Activated T-cell treated with anti-CD3 and anti-CD28 coated beads, Interleukin-2, amount 50 U/mL, for 48 hours (primary cell): ENCODE measurements around the gene GLIPR2.
"Not testable (repeated sequence)": the region's sequence is repeated elsewhere in the genome, so short reads cannot be mapped to it uniquely, and the experiment has no call there.

Experiments used
- DNase-seq, 2 experiments: peaks; one replicate each; pipeline ENCODE4 v3.0.0-alpha.2; 2020

The GLIPR2 gene

GRCh38 chr9:36136272-36136893 lies at the start of gene GLIPR2:
Gene GLIPR2, plus strand, starts transcription at chr9:36136733. Its CDS starts 46 bp downstream, at chr9:36136779.
- DNase-seq, result peak; percentile 82 to 88

DNA sequence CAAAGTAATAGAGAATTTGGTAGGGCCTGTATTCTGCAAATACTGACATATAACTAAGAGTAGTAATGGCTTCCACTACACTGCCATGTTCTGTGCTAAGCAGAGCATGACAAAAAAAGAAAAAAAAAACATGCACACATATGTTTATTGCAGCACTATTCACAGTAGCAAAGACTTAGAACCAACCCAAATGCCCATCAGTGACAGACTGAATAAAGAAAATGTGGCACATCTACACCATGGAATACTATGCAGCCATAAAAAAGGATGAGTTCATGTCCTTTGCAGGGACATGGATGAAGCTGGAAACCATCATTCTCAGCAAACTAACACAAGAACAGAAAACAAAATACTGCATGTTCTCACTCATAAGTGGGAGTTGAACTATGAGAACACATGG lies 49.5 kb upstream of the GLIPR2 start:
- not testable (repeated sequence) for DNase-seq

GRCh38 chr9:36088020-36088419 lies 48.5 kb upstream of the GLIPR2 start:
- no peak for DNase-seq

- no peak for DNase-seq
These were observed 45.2 kb upstream of the GLIPR2 start for GRCh38 chr9:36091026-36091953.

- no peak for DNase-seq
These were observed 44.5 kb upstream of the GLIPR2 start for GRCh38 chr9:36092014-36092413.

DNA sequence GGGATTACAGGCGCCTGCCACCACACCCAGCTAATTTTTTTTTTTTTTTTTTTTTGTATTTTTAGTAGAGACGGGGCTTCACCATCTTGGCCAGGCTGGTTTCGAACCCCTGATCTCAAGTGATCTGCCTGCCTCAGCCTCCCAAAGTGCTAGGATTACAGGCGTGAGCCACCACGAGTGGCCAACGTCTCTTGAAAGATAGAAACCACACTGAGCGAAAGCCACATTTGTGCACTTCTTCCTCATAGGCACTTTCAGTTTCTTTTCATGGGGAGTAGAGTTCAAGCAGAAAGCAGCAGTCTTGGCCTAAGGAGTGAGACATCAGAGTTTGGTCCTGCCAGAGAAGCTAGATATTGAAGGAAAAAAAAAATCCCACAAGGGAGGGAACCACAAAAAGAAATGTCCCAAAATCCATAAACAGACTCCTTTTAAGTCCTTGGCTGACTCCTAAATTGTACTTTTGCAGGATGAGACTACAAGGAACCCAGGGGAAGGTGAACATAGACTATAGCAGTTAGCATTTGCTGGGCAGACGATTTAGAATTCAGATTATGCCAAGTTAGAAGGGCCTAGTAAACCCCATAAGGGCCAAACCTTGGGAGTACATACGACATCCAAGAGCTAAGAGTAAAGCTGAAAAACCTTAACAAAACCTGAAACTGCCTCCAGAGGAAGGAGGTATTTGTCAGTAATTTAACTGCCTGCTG lies 43.9 kb upstream of the GLIPR2 start:
- DNase-seq, result peak; percentile 55 to 57

DNA sequence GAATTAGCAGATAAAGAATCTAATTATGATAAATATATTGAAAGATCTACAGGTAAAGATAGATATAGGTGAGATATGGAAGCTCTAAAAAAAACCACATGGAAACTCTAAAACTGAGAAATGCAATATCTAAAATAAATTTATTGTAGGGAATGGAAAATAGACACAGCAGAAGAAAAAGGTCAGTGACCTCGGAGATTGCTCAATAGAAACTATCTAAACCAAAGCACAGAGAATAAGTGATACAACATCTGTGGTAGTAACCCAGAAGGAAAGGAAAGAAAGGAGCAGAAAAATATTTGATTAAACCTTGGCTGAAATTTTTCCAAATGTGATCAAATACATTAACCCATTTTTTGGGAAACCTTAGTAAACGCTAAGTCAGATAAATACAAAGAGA lies 43.1 kb upstream of the GLIPR2 start:
- no peak for DNase-seq

GRCh38 chr9:36099718-36100117 lies 36.8 kb upstream of the GLIPR2 start:
- DNase-seq, result no peak

DNA sequence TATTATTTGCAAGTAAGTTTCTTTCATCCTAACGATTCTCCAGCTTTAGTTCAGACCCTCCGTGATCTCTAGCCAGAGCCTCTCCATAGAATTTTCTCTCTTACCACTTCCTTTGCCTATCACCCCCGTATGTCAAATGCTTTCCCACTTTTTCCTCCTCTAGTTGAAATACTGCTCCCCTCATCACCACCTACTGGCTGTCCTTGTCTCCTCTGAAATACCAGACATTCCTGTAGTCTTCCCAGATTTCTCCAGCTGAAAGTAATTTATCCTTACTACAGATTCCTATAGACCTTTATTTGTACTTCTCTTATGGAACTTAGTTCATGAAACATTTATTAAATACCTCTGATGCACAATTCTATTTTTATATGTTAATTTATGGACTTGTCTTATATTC lies 36.0 kb upstream of the GLIPR2 start:
- no peak for DNase-seq

- DNase-seq, result no peak
These were observed 34.4 kb upstream of the GLIPR2 start for GRCh38 chr9:36101916-36102741.

DNA sequence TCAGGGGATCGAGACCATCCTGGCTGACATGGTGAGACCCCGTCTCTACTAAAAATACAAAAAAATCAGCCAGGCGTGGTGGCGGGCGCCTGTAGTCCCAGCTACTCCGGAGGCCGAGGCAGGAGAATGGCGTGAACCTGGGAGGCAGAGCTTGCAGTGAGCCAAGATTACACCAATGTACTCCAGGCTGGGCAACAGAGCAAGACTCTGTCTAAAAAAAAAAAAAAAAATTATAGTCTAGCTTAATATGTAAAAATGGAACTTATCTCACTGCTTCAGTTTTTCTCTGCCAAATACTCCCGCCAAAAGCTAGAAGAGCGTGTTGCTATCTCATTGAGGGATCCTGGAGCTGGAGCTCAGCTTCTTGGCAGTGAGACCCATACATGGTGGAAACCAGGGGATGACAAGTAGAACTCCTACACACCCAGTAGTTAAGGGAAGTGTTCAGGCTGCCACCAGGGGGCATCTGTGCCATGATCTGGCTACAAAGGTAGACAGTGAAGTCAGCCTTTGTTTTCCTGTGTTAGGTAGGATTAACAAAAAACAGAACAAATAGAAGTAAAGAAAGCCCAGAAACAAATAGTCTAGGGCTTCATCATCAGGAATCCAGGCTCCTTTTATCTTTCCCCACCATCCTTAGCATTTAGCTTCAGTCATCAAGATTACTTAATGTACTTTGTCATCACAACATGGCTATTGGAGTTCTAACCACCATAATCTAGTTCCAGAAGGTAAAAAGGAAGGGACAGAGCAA lies 33.6 kb upstream of the GLIPR2 start:
- peak; percentile 87 to 90 for DNase-seq

DNA sequence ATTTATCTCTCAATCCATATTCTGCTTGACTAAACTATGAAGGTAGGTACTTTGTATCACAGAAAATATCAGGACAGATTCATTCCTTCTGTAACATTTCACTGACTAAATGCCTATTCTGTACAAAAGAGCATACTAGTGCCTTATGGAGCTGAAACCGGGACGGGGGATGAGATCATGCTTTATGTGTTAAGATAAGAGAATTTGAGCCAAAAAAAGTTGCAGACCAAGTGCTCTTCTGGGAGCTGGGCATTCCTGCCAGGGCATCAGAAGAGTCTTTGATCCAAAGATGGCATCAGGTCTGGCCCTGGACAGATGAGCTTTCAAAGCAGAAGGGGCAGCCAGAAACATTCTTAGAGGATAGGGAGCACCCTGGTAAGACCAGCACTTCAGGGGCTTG lies 27.5 kb upstream of the GLIPR2 start:
- no peak for DNase-seq

GRCh38 chr9:36110434-36110833 lies 26.1 kb upstream of the GLIPR2 start:
- no peak for DNase-seq

GRCh38 chr9:36112516-36112915 lies 24.0 kb upstream of the GLIPR2 start:
- no peak for DNase-seq

DNA sequence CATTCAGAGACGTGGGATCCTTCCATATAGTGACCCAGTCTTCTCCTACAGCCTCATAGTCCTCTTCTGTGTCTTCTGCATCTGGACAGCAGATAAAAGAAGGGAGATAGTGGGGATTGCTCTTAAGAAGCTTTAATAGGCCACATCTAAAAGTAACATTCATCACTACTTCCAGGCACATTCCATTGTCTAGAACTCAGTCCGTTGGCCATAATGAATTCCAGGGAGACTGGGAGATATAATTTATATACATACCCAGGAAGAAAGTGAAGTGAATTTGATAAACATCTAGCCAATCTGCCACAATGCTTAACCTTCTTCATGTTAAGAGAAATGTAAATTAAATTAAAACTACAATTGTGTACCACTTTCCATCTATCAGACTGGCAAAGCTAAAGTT lies 22.5 kb upstream of the GLIPR2 start:
- DNase-seq, result no peak

- DNase-seq, result no peak
These were observed 19.9 kb upstream of the GLIPR2 start for GRCh38 chr9:36116593-36116992.

DNA sequence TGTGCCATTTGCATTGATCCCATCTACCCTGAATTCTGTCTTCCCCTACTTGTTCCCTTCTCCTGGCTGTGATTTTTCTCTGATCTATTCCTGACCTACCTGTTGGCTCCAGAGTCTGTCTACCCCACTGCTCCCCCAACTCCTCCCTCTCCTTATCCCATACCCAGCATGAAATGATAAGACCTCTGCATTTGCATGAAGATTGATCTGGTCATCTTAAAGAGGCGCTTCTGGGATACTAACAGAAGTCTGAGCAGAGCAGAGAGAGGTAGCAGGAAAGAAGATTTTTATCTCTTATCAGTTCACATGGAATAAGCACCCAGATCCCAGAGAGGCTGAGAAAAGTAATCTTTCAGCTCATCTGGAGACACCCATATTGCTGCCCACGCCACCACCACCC lies 18.3 kb upstream of the GLIPR2 start:
- DNase-seq, result no peak

GRCh38 chr9:36118706-36119105 lies 17.8 kb upstream of the GLIPR2 start:
- no peak for DNase-seq

GRCh38 chr9:36119476-36119875 lies 17.1 kb upstream of the GLIPR2 start:
- no peak for DNase-seq

DNA sequence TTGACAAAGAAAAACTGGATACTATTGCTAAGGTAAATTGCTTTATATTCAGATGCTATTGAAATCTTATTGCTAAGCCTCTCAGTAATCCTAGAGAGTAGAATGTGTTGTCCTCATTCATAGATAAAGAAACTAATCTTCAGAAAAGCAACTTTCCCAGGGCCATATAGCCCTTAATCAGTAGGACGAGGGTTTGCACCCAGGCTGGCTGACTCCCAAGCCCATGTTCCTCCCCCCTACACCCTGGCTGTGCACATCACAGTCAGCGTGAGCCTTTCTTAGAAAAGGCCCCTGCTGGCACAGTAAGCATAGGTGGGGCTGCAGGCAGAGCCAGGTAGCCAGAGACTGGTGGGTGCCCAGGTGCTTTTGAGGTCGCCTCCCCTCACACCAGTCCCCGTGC lies 15.8 kb upstream of the GLIPR2 start:
- no peak for DNase-seq

GRCh38 chr9:36121971-36122370 lies 14.6 kb upstream of the GLIPR2 start:
- no peak for DNase-seq

DNA sequence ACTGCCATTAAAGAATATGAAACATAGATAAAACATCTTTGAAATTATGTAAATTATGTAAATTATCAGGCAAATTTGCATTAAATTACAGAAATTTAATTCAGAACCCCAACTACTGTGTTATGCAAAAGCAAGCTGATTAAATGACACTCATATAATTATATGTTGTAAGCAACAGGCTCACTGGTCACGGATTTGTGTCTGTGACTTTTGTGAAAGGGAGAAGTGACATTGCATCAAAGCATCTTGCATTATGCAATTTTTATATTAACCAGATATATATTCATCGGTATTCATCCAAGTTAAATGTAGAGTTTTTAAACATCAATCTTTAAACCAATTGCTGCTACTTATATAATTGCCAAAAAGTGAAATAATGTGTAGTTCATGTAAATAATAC lies 13.0 kb upstream of the GLIPR2 start:
- no peak for DNase-seq
